Stimulated activated CD8-positive, alpha-beta memory T cell treated with anti-CD3 and anti-CD28 coated beads, Interleukin-7, amount 100 ng/mL, for 4 hours (primary cell): ENCODE results near the gene LRFN2.

Source experiments
- DNase-seq, 2 donors: peaks; one replicate each; pipeline ENCODE4 v3.0.0-alpha.2; 2020; ENCODE audit warnings: low read depth in 2 of 2

The LRFN2 gene

DNA sequence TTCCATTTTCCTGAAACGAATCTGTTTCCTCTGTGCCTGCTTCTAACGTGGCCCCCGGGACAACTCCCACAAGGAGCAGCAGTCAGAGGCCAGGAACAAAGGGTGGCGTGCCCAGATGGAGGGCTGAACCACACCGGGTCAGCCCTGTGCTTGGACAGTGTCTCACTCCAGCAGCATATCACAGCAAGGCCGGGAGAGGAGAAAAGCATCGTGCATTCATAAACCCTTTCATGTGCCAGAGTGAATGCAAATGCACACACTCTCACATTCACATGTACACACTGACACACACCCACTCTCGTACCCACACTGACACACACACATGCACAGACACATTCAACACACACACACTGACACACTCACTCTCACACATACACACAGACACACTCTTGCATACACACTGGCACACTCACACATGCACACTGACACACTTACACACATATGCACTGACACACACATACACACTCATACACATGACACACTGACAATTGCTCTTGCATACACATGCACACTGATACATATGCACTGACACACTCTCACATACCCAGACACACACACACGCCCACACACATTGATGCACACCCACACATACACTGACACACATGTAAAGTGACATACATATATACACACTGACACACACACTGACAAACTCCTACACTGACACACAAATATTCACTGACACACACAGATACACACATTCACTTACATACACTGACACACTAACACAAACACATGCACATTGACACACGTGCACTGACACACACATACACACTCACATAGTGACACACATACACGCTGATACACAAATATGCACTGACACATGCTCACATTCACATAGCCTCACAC, 237.0 kb downstream of the LRFN2 start:
- no peak for DNase-seq

DNA sequence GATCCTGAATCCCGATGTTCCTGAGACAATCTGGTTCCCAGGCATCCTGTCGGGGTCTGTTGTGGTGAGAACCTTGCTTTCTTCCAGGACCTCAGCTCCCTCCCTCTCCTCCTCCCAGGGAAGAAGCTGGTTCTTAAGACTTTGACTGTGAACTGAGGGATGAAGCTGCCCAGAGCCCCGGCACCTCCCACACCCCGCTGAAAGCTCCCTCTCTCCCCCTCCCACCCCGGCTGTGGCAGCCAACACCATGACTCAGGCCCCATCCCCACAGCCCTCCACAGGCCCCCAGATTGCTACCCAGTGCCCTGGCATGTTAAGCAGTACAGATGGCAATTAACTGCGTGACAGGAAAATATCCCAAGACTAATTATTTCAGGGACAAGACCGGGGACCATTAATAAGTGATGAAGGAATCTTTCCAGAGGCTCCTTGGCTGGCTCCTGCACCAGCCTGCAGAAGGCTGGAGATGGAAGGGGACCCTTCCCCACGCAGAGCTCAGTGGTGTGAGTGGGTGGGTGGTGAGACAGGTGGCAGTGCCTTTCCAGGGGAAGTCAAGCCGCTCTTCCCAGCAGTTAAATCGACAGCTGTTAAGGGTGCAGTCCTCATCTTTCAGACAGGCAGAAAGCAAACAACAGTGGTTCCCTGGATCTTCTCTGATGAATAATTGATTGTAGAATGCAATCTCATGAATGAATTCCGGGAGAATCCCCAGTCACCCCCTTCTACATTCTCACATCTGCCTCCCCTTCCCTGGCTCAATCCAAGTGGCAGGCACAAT, 237.9 kb downstream of the LRFN2 start:
- DNase-seq = no peak

DNA sequence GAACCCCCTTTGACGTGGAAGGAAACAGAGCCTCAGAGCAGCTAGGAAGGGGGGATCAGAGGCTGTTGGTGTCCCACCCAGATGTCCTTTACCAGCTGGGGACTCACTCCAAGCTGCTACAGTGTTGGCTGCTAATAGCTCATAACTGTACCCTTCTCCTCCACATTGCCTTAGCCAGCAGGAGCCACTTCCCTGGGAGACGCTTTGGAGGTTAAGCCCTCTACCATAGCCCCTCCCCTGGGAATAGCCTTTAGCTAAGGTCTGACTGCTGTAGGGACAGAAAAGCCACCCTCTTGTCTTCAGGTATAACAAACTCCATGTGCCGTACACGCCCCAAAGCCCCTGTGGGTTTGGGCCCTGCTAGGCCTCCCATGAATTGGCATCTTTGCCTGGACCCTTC, 238.6 kb downstream of the LRFN2 start:
- DNase-seq = no peak

DNA sequence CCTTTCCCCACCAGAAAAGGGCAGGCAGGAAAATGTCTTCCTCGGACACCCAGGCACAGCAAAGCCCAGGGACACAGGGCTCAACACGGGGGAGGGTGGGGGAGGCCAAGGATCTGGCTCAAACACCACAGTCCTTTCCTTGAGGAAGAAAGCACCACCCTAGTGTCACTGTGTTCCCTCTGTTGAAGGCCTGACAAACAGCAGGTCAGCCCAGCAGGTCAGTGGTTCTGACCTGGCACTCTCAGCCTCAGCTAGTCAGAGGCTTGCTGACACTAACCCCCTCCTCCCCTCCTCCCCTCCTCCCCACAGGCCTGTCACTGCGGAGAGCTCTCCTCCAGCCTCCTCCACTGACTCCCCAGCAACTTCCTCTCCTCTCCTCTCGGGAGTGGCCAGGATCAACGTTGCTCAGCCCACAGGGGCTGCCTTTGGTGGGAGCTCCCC, 239.6 kb downstream of the LRFN2 start:
- no peak for DNase-seq

DNA sequence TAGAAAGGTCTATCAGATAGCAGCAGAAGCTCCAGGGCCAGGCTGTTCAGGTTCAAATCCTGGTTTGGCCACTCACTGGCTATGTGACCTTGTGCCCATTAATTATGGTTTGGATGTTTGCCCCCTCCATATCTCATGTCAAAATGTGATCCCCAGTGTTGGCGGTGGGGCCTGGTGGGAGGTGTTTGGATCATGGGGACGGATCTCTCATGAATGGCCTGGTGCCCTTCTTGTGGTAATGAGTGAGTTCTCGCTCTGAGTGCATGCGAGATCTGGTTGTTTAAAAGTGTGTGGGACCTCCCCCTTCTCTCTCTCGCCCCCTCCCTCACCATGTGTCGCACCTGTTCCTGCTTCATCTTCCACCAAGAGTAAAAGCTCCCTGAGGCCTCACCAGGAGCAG, 240.9 kb downstream of the LRFN2 start:
- DNase-seq = no peak

DNA sequence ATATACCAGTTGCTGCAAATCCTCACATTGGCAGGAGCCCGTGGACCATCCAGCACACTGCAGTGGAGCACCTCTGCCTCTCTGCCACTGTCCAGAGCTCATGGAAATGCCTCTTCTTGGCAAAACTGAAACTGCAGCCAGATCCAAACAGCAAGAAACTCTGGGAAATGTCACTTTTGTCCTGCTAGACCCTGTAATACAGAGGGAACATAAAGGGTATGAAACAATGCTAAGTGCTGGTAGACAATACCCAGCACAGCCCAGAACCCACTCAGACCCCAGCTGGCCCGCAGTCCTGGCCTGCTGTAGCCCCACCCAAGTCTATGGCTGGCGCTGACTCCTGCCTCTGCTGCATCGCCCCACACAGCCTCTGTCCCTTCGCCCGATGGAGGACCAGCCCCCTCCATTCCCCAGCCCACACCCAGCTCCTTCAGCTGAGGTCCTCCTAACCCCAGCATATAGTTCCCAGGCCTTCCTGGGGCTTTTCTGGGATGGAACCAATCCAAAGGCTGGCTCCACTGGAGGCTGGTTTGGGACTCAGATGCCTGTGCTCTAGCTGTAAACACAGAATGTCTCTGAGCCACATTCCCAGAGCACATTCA, 242.5 kb downstream of the LRFN2 start:
- DNase-seq = no peak

DNA sequence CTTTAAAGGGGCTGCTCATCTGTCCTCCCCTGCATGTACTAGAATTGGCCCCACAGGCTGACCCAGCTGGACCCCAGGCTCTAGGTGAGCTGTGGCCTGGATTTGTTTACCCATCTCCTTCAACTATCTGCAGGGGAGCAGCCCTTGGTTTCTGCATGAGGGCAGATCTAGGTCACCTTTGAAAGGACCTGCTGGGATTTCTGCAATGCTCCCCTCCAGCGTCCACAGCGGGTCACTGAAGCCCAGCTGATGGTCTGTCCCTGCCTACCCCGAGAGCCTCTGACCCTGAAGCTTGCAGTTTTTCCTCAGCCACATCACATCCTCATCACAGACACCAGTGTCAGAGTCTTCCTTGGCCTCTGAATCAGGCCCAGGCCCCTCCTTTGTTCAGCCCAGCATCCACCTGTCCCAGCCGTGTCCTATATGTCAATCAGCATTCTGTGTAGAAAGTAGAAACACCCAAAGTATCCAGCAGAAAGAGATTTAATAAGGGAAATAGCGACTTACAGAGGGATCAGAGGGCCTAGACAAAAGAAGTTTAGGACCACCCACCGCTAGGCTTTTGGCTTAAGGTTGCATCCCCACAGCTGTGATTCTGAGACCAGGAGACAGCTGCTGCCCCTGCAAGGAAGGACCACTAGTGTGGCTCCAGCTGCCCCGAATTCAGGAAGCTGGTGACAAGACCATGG, 243.1 kb downstream of the LRFN2 start:
- DNase-seq = no peak

DNA sequence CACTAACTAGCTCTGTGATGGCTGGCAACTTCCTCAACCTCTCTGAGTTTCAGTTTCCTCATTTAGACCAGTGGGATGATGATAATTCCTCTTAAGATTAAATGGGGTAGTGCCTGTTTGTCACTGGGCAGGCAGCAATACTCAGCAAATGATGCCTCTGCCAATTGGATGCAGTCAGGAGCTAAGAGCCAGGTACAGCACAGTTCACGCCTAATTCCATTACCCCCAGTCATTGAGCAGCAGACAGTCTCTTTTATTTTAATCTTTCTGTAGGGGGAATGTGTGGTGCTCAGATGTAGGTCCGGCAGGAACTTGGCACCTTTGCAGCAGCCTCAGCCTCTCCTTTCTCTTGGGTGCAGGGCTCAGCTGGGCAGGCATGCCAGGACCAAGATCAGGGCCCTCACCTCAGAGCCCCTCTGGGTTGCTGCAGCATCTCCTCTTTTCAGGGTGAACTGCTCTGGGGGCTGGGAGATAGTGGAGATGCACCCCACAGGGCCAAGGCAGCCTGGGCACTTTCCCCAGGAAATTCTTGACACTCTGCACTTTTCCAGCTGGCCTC, 243.8 kb downstream of the LRFN2 start:
- no peak for DNase-seq

DNA sequence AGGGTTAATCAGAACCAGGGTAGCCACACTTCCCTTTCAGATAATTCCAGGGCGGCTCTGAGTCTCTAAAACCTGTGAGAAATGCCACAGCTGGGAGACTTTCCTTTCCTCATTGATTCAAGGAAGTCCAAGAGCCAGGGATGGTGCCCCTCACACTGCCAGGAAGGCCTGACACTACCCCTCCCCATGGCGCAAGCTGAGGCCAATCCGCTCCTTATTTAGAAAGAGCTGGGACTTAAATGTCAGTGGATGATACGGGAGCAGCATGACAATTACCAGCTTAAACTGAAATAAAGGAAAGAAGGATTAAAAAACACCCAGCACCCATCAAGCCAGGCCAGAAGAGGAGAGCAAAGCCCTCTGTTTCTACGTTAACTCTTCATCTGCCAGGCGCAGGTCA, 244.4 kb downstream of the LRFN2 start:
- DNase-seq = no peak

DNA sequence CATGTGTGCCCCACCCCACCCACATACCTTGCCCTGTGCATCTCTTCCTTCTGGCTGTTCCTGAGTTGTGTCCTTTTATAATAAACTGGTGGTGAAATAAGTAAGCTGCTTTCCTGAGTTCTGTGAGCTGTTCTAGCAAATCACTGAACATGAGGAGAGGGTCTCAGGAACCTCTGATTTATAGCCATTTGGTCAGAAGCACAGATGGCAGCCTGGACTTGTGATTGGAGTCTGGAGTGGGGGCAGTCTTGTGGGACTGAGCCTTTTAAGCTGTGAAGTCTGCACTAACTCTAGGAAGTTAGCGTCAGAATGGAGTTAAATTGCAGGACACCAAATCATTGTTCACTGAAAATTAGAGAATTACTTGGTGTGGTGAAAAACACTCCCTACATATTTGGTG, 245.4 kb downstream of the LRFN2 start:
- DNase-seq = no peak
